ENCODE results near the gene HPCA. TPM values are rescaled to one million over a fixed set of nuclear protein-coding genes. Genes with fewer than 3 reads are reported as not detected.

Gene HPCA
- total and polyA plus RNA-seq, 2 experiments from 2014 or later, result 0.85 TPM; not detected in 1

- 75% methylated on average over 12 of the region's 12 CpGs for WGBS (ENCODE audit: low lambda C conversion rate, missing lambda C conversion rate)
- no peak for TF ChIP-seq CTCF (IDR thresholded peaks at IDR 0.05; ENCODE audit: poor library complexity)
- no peak for TF ChIP-seq EZH2phosphoT487 (IDR thresholded peaks at IDR 0.05; ENCODE audit: low read depth, severe bottlenecking, unreplicated experiment)
- no peak for TF ChIP-seq EZH2 (IDR thresholded peaks at IDR 0.05; ENCODE audit: borderline replicate concordance)
Measured at GRCh38 chr1:32887623-32888022, 1.3 kb downstream of the HPCA start.

GRCh38 chr1:32888134-32888533 lies 1.8 kb downstream of the HPCA start:
- Histone ChIP-seq H4K20me1 (ENCODE audit: insufficient read depth, poor library complexity, severe bottlenecking) (no peaks in the 10 kb centered on the region), H3K9me2 (replicated peaks; ENCODE audit: insufficient read depth) (no peaks in the 10 kb centered on the region), H3K4me2 (no peak overlapping the region), H3K9me3 (ENCODE audit: low read depth) (no peaks in the 10 kb centered on the region), H3K4me1 (ENCODE audit: insufficient read depth) (no peaks in the 10 kb centered on the region), H3K27ac (no peak overlapping the region), H3K36me3 (replicated peaks; ENCODE audit: insufficient read depth, low read depth) (no peaks in the 10 kb centered on the region), H3K4me3 (no peak overlapping the region), H3K27me3 (peaks cover 51% of the 10 kb centered on the region), H2AFZ (no peak overlapping the region), H3K79me2 (no peaks in the 10 kb centered on the region)
- 78% methylated on average over 3 of the region's 3 CpGs for WGBS (ENCODE audit: low lambda C conversion rate, missing lambda C conversion rate)
- TF ChIP-seq EZH2 (IDR thresholded peaks at IDR 0.05; ENCODE audit: borderline replicate concordance) (no peak), CTCF (IDR thresholded peaks at IDR 0.05; ENCODE audit: poor library complexity) (no peak), EZH2phosphoT487 (IDR thresholded peaks at IDR 0.05; ENCODE audit: low read depth, severe bottlenecking, unreplicated experiment) (no peak)
- DNase-seq (ENCODE audit: low spot score), result no peak

More at GRCh38 chr1:32887623-32888022, 1.3 kb downstream of the HPCA start:
- no peak for DNase-seq (ENCODE audit: low spot score)
- Histone ChIP-seq H2AFZ (no peak overlapping the region), H3K27ac (no peak overlapping the region), H3K9me2 (replicated peaks; ENCODE audit: insufficient read depth) (no peaks in the 10 kb centered on the region), H3K27me3 (peaks cover 51% of the 10 kb centered on the region), H3K79me2 (no peaks in the 10 kb centered on the region), H3K36me3 (replicated peaks; ENCODE audit: insufficient read depth, low read depth) (no peaks in the 10 kb centered on the region), H3K4me3 (no peak overlapping the region), H3K4me1 (ENCODE audit: insufficient read depth) (no peaks in the 10 kb centered on the region), H3K9me3 (ENCODE audit: low read depth) (no peaks in the 10 kb centered on the region), H4K20me1 (ENCODE audit: insufficient read depth, poor library complexity, severe bottlenecking) (no peaks in the 10 kb centered on the region), H3K4me2 (no peak overlapping the region)

- no peaks in the 10 kb centered on the region for H3K9me3 ChIP-seq (ENCODE audit: low read depth)
- H3K4me3 ChIP-seq, result no peak overlapping the region
- H3K27ac ChIP-seq, result no peak overlapping the region
- peaks cover 3% of the 10 kb centered on the region for H3K4me1 ChIP-seq (ENCODE audit: insufficient read depth)
- H3K36me3 ChIP-seq (replicated peaks; ENCODE audit: insufficient read depth, low read depth), result no peaks in the 10 kb centered on the region
- no peaks in the 10 kb centered on the region for H4K20me1 ChIP-seq (ENCODE audit: insufficient read depth, poor library complexity, severe bottlenecking)
- H2AFZ ChIP-seq, result no peak overlapping the region
- no peak overlapping the region for H3K4me2 ChIP-seq
- TF ChIP-seq EZH2phosphoT487 (IDR thresholded peaks at IDR 0.05; ENCODE audit: low read depth, severe bottlenecking, unreplicated experiment), result no peak
- no peak for TF ChIP-seq EZH2 (IDR thresholded peaks at IDR 0.05; ENCODE audit: borderline replicate concordance)
- TF ChIP-seq CTCF (IDR thresholded peaks at IDR 0.05; ENCODE audit: poor library complexity), result no peak
- no peaks in the 10 kb centered on the region for H3K9me2 ChIP-seq (replicated peaks; ENCODE audit: insufficient read depth)
- 94% methylated on average over 24 of the region's 24 CpGs for WGBS (ENCODE audit: low lambda C conversion rate, missing lambda C conversion rate)
- DNase-seq (ENCODE audit: low spot score), result no peak
- H3K79me2 ChIP-seq, result no peaks in the 10 kb centered on the region
- peaks cover 51% of the 10 kb centered on the region for H3K27me3 ChIP-seq
Measured at GRCh38 chr1:32888677-32889420, 2.6 kb downstream of the HPCA start.
